ENCODE results near the gene FAM25G. TPM values are rescaled to one million over a fixed set of nuclear protein-coding genes. Genes with fewer than 3 reads are reported as not detected.

Gene FAM25G
- total RNA-seq, 1 experiment from 2014 or later: not detected

GRCh38 chr10:47457826-47458225 lies 33.7 kb downstream of the FAM25G start:
- Histone ChIP-seq H3K4me2 (ENCODE audit: low read length) (no peak overlapping the region), H3K4me1 (ENCODE audit: control insufficient read depth in 1 of 2, insufficient read depth in 2 of 2, low read length in 2 of 2) (peaks cover 3 to 19% of the 10 kb centered on the region in 2 experiments), H3K27ac (ENCODE audit: low read depth, low read length) (no peak overlapping the region), H2AFZ (ENCODE audit: low read depth, low read length, poor library complexity, severe bottlenecking) (no peak overlapping the region), H3K79me2 (ENCODE audit: insufficient read depth, low read length) (no peaks in the 10 kb centered on the region), H3K9ac (ENCODE audit: low read length) (no peak overlapping the region), H4K20me1 (ENCODE audit: insufficient read depth) (no peaks in the 10 kb centered on the region), H3K4me3 (replicated peaks in 1 of 2; ENCODE audit: low read depth in 1 of 2, low read length in 2 of 2) (no peak overlapping the region), H3K9me2 (ENCODE audit: insufficient read depth) (no peaks in the 10 kb centered on the region), H3K9me3 (ENCODE audit: control insufficient read depth in 1 of 2, insufficient read depth in 1 of 2, low read depth in 1 of 2, low read length in 2 of 2) (no peaks in the 10 kb centered on the region), H3K36me3 (ENCODE audit: control insufficient read depth in 1 of 2, insufficient read depth in 2 of 2, low read length in 2 of 2) (no peaks in the 10 kb centered on the region), H3K27me3 (ENCODE audit: insufficient read depth, low read length) (no peaks in the 10 kb centered on the region)
- ChIA-PET RAD21 (ENCODE audit: low non-redundant PET in 1 of 2, low total read pairs in 2 of 2, uncharacterized antibody in 2 of 2, unreplicated experiment in 2 of 2) (no interaction called here), CTCF (no interaction called here), POLR2A (no interaction called here)
- DNase-seq (ENCODE audit: low read depth, low spot score) (no peak), ATAC-seq (no peak)
- no TSS peak for BruUV-seq (replicated peaks)
- intact Hi-C loops (cut with micrococcal nuclease): no loop called here
- TF ChIP-seq SP1 (IDR thresholded peaks at IDR 0.05; ENCODE audit: low read depth): no peak
- TF ChIP-seq FOSL1 (IDR thresholded peaks at IDR 0.05; ENCODE audit: low read depth): no peak
- TF ChIP-seq RAD21 (IDR thresholded peaks at IDR 0.05; ENCODE audit: low read depth): no peak

- Histone ChIP-seq H3K27ac (ENCODE audit: low read depth, low read length) (no peak overlapping the region), H3K9ac (ENCODE audit: low read length) (no peak overlapping the region), H3K36me3 (ENCODE audit: control insufficient read depth in 1 of 2, insufficient read depth in 2 of 2, low read length in 2 of 2) (no peaks in the 10 kb centered on the region), H3K79me2 (ENCODE audit: insufficient read depth, low read length) (no peaks in the 10 kb centered on the region), H4K20me1 (ENCODE audit: insufficient read depth) (no peaks in the 10 kb centered on the region), H3K9me2 (ENCODE audit: insufficient read depth) (no peaks in the 10 kb centered on the region), H3K27me3 (ENCODE audit: insufficient read depth, low read length) (no peaks in the 10 kb centered on the region), H3K4me1 (ENCODE audit: control insufficient read depth in 1 of 2, insufficient read depth in 2 of 2, low read length in 2 of 2) (peaks cover 3 to 19% of the 10 kb centered on the region in 2 experiments), H2AFZ (ENCODE audit: low read depth, low read length, poor library complexity, severe bottlenecking) (no peak overlapping the region), H3K9me3 (ENCODE audit: control insufficient read depth in 1 of 2, insufficient read depth in 1 of 2, low read depth in 1 of 2, low read length in 2 of 2) (no peaks in the 10 kb centered on the region), H3K4me3 (replicated peaks in 1 of 2; ENCODE audit: low read depth in 1 of 2, low read length in 2 of 2) (no peak overlapping the region), H3K4me2 (ENCODE audit: low read length) (no peak overlapping the region)
- POLR2A ChIA-PET: no interaction called here
- TF ChIP-seq ZNF274 (IDR thresholded peaks at IDR 0.05; ENCODE audit: low read depth, low read length): no peak
- TF ChIP-seq REST (IDR thresholded peaks at IDR 0.05; ENCODE audit: low read depth): no peak
- no peak for TF ChIP-seq FOSL1 (IDR thresholded peaks at IDR 0.05; ENCODE audit: low read depth)
- no peak for TF ChIP-seq EGR1 (IDR thresholded peaks at IDR 0.05; ENCODE audit: low read depth)
- no peak for TF ChIP-seq TCF7L2 (IDR thresholded peaks at IDR 0.05; ENCODE audit: borderline replicate concordance, extremely low read depth, insufficient read depth, insufficient read length)
- no TSS peak for BruUV-seq (replicated peaks)
- RAD21 ChIA-PET (ENCODE audit: low non-redundant PET in 1 of 2, low total read pairs in 2 of 2, uncharacterized antibody in 2 of 2, unreplicated experiment in 2 of 2): no interaction called here
- ATAC-seq (no peak), DNase-seq (ENCODE audit: low read depth, low spot score) (no peak)
- CTCF ChIA-PET: no interaction called here
- intact Hi-C loops (cut with micrococcal nuclease): no loop called here
These were observed 34.0 kb downstream of the FAM25G start for GRCh38 chr10:47457528-47457820.
